Activated CD4-positive, alpha-beta T cell treated with anti-CD3 and anti-CD28 coated beads, Interleukin-2, amount 10 ng/mL, durations not matched to agents 7 days and 5 days (primary cell): ENCODE data around the gene DSCAML1. TPM values are rescaled to one million over a fixed set of nuclear protein-coding genes. Genes with fewer than 3 reads are reported as not detected.
"Not testable (repeated sequence)": the region's sequence is repeated elsewhere in the genome, so short reads cannot be mapped to it uniquely, and the experiment has no call there.

Source experiments
- CTCF ChIA-PET: fragments of 350-600 bp; sonication (Branson Sonifier 250); formaldehyde crosslinking; loops from one replicate; lab custom pipeline; 2021; ENCODE audit warnings: antibody characterized with exemption; lab: Charles Lee
- POLR2A ChIA-PET: fragments of 350-600 bp; sonication (Branson Sonifier 250); formaldehyde crosslinking; loops from one replicate; lab custom pipeline; 2021; ENCODE audit warnings: antibody characterized with exemption; lab: Charles Lee
- DNase-seq: peaks from one replicate; pipeline ENCODE4 v3.0.0-alpha.2; 2020
- H3K27ac Mint-ChIP-seq: one replicate; pipeline ENCODE4 v1.8.0; 2021; ENCODE audit warnings: mild to moderate bottlenecking, moderate library complexity, mixed read lengths
- H3K27me3 Mint-ChIP-seq: one replicate; pipeline ENCODE4 v1.8.0; 2021; ENCODE audit warnings: mixed read lengths
- H3K36me3 Mint-ChIP-seq: one replicate; pipeline ENCODE4 v1.8.0; 2021; ENCODE audit warnings: low read depth, mixed read lengths
- H3K4me1 Mint-ChIP-seq: one replicate; pipeline ENCODE4 v1.8.0; 2021; ENCODE audit warnings: mixed read lengths
- H3K4me3 Mint-ChIP-seq: one replicate; pipeline ENCODE4 v1.8.0; 2021; ENCODE audit warnings: mild to moderate bottlenecking, moderate library complexity, mixed read lengths
- H3K9me3 Mint-ChIP-seq: one replicate; pipeline ENCODE4 v1.8.0; 2021; ENCODE audit warnings: mixed read lengths
- total RNA-seq, 2 experiments: library from RNA; stranded (reverse); gene quantifications; one replicate each; pipeline ENCODE4 v1.2.3, GENCODE V29; 2021

Gene DSCAML1
- total RNA-seq, 2 experiments from 2014 or later = 0.02 to 0.25 TPM

DNA sequence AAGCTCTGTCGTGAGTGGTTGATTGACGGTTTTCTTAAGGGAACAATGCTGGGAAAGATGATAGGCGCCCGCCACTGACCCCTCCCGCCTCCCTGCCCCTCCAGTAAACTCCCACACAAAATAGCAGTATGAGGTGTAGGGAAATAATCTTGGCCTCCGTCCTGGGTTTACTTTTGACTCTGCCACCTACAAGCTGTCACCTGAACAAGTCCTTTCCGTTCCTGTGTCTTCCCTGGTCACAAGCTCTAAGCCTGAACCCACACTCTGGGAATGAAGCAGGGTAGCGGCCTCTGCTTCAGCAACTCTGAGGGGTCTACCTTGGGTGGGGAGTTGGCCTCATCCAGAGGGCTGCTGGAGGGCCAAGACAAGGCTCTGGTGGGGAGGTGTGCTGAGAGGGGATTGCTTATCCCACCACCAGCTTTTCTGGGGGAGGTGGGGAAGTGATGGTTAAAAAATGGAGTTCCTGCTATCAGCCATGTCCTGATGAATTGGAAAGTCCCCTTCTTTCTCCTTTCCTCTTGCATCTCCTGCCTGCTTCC lies 381.6 kb downstream of the DSCAML1 start:
- Mint-ChIP-seq H3K4me3 (no peak overlapping the region), H3K9me3 (no peaks in the 10 kb centered on the region), H3K27me3 (no peaks in the 10 kb centered on the region), H3K4me1 (no peaks in the 10 kb centered on the region), H3K36me3 (peaks cover 2% of the 10 kb centered on the region), H3K27ac (no peak overlapping the region)
- DNase-seq = no peak
- ChIA-PET POLR2A (no interaction called here), CTCF (interaction anchor here (0.6 kb wide), 1 partner anchor 426 kb away, joined by 7 read pairs; no protein-coding TSS in a partner anchor)

DNA sequence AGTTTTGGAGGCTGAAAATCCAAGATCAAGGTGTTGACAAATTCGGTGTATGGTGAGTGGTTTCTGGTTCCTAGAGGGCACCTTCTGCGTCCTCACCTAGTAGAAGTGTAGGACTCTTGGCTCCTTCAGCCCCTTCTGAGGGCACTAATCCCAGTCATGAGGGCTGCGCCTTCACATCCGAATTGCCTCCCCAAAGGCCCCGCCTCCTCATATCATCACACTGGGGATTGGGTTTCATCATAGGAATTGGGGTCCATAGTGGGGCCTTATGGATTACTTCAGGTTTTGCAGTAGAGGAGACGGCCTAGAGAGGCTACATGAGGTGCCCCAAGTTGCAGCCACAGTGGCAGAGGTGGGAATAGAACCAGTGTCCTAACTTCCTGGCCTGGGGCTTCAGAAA lies 382.3 kb downstream of the DSCAML1 start:
- Mint-ChIP-seq H3K36me3 (peaks cover 2% of the 10 kb centered on the region), H3K4me1 (no peaks in the 10 kb centered on the region), H3K4me3 (no peak overlapping the region), H3K27me3 (no peaks in the 10 kb centered on the region), H3K9me3 (no peaks in the 10 kb centered on the region), H3K27ac (no peak overlapping the region)
- DNase-seq = no peak
- ChIA-PET CTCF (interaction anchor here (2.0 kb wide), 1 partner anchor 11 kb away, joined by 7 read pairs; no protein-coding TSS in a partner anchor), POLR2A (no interaction called here)

DNA sequence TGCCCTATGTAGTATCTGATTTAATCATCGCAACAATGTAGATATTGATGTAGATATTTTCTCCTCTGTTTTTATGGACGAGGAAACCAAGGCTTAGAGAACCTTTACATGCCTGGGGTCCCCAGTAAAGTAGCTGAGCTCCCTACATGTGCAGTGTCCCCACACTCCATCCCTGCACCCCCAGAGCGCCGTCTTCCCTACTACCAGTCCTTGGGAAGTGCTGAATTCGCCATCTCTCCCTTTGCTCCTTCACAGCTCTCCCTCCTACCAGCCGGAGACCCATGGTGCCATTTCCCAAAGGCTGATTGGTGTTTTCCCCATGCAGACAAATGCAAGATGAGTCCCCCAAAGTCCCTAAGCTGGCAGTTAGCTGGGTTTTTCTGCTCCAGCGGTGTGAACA lies 383.4 kb downstream of the DSCAML1 start:
- POLR2A ChIA-PET = no interaction called here
- H3K4me1 Mint-ChIP-seq = no peaks in the 10 kb centered on the region
- H3K27me3 Mint-ChIP-seq = no peaks in the 10 kb centered on the region
- DNase-seq = no peak
- H3K4me3 Mint-ChIP-seq = no peak overlapping the region
- CTCF ChIA-PET = interaction anchor here (2.0 kb wide), 1 partner anchor 13 kb away, joined by 7 read pairs; no protein-coding TSS in a partner anchor
- no peak overlapping the region for H3K27ac Mint-ChIP-seq
- H3K36me3 Mint-ChIP-seq = peaks cover 6% of the 10 kb centered on the region
- no peaks in the 10 kb centered on the region for H3K9me3 Mint-ChIP-seq

DNA sequence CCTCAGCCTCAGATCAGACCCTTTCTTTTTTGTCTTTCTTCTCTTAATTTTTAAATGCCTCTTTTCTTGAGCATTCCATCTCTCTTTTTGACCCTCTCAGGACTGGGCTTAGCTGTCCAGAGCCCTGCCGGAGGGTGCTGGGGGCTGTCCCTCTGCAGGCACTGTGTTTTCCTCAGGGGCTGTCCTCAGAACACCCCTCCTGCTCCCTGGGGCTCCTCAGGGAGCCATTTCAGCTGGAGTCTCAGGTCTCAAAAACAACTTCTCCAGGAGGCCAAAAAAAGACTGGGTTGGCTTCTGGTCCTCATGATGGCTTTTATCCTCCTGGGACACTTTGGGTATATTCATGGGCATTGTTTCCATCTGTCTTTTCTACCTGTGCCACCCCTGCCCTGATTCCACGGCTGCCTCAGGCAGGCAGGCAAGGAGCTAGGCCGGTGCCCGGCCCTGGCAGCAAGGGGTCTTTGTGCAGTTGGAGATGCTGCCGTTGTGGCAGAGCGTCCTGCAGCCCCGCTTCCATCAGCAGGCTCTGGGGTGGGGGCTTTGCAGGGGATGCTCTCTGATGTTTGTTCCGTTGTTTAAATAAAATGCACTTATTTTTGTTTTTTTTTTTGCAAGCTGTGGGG lies 384.3 kb downstream of the DSCAML1 start:
- CTCF ChIA-PET = interaction anchor here (2.0 kb wide), 1 partner anchor 13 kb away, joined by 7 read pairs; no protein-coding TSS in a partner anchor
- H3K27ac Mint-ChIP-seq = no peak overlapping the region

DNA sequence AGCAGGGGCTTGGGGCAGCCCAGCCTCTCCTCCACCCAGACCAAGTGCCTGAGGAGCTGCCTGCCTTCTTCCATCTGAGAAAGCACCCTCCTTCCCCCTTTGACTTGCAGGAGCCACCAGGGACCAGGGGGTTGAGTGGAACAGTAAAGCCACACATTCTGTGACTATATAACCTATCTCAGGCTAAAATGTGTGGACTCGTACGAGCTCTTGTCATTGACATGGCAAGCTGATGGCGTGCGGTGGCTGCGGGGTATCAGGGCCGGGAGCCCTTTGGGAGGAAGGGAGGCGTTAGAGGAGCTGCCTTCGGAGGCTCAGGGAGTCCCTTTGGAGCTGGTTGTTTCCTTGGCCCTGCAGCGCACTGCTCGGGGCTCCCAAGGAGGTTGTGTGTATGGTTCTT lies 384.8 kb downstream of the DSCAML1 start:
- Mint-ChIP-seq H3K36me3 (peaks cover 15% of the 10 kb centered on the region), H3K4me1 (no peaks in the 10 kb centered on the region), H3K27ac (no peak overlapping the region), H3K9me3 (no peaks in the 10 kb centered on the region), H3K4me3 (no peak overlapping the region), H3K27me3 (no peaks in the 10 kb centered on the region)
- no peak for DNase-seq
- ChIA-PET CTCF (interaction anchor here (0.7 kb wide), 1 partner anchor 395 kb away, joined by 3 read pairs; no protein-coding TSS in a partner anchor), POLR2A (no interaction called here)

More for the DNA sequence above, 384.3 kb downstream of the DSCAML1 start:
- no peak overlapping the region for H3K4me3 Mint-ChIP-seq
- DNase-seq = no peak
- H3K9me3 Mint-ChIP-seq = no peaks in the 10 kb centered on the region
- no peaks in the 10 kb centered on the region for H3K4me1 Mint-ChIP-seq
- POLR2A ChIA-PET = no interaction called here
- H3K27me3 Mint-ChIP-seq = no peaks in the 10 kb centered on the region
- peaks cover 13% of the 10 kb centered on the region for H3K36me3 Mint-ChIP-seq

DNA sequence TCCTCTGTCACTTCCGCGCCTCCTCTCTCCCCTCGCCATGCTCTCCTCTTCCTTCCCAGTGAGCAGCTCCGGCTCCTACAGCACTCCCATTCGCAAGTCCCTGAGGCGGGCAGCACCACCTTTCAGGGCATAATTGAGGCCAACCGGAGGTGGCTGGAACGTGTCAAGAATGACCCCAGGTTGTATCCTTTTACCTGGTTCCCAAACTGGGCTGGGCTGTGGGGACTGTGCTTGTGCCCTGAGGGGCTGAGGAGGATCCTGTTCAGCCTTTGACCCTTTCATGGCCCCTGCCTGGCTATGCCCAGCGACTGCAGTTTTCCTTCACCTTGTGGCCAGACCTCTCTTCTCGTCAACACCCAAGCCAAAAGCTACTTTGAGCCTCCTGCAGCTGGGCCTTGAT lies 385.3 kb downstream of the DSCAML1 start:
- H3K27ac Mint-ChIP-seq = no peak overlapping the region
- no peaks in the 10 kb centered on the region for H3K9me3 Mint-ChIP-seq
- DNase-seq = no peak
- H3K36me3 Mint-ChIP-seq = peaks cover 17% of the 10 kb centered on the region
- H3K4me3 Mint-ChIP-seq = no peak overlapping the region
- H3K27me3 Mint-ChIP-seq = no peaks in the 10 kb centered on the region
- CTCF ChIA-PET = interaction anchor here (0.7 to 1.6 kb wide), 2 partner anchors 15 to 396 kb away, joined by 3 to 6 read pairs; no protein-coding TSS in a partner anchor
- no peaks in the 10 kb centered on the region for H3K4me1 Mint-ChIP-seq
- POLR2A ChIA-PET = no interaction called here

DNA sequence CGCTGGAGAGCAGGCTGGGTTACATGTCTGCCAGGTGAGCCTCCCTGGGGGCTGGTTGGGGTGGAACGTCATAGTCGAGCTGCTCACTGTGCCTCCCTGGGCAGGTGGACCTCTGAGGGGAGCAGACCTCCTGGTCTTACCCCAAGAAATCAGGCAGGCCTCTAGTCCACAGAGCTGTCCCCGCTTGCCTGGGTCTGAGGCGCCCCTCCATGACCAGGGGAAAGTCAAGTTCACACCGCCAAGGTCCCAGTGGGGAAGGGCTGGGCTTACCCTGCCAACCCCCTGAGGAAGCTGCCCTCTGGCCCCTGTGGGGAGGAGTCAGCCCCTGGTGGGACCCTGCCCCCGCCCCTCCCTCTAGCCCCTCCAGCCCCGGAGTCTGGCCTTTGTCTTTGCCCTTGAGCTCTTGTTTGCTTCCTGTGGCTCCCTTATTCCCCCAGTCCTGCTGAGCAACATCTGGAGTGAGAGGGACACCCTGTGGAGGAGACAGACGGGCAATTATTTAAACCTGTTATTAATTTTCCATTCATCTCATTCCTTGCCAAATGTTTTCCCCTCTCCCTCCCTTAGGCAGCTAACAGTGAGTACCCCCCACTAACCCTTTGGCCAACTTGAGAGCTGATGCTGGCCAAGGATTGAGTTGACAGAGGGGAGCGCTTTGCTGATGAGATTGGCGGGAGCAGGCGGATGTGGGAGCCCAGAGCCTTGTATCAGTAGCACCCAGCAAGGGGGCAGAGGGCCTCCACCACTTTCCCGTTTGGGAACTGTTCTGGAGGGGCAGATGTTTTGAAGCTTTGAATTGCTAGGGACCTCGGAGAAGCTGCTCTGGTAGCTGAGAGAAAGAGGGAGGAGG lies 385.9 kb downstream of the DSCAML1 start:
- DNase-seq = no peak
- H3K27ac Mint-ChIP-seq = peak overlapping the region; percentile 54
- H3K27me3 Mint-ChIP-seq = no peaks in the 10 kb centered on the region
- no peaks in the 10 kb centered on the region for H3K4me1 Mint-ChIP-seq
- ChIA-PET POLR2A (no interaction called here), CTCF (interaction anchor here (1.6 kb wide), 1 partner anchor 15 kb away, joined by 6 read pairs; no protein-coding TSS in a partner anchor)
- H3K9me3 Mint-ChIP-seq = peaks cover 3% of the 10 kb centered on the region
- no peak overlapping the region for H3K4me3 Mint-ChIP-seq
- peaks cover 23% of the 10 kb centered on the region for H3K36me3 Mint-ChIP-seq

DNA sequence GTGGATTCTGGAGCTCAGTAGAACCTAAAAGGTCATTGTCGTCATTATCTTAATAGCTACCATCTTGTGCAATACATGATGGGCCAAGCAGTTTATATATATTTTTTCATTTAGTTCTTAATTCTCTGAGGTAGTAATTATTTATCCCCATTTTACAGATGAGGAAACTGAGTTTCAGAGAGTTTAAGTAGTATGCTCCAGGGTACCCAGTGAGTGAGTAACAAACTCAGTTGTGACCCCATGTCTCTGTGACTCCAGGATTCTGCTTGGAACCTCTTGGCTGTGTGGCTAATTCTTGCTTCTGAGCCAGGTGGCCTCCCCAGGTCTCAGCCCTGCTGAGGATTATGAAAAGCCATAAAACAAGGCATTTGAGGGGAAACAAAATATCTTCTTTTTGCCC lies 386.8 kb downstream of the DSCAML1 start:
- H3K9me3 Mint-ChIP-seq = peaks cover 12% of the 10 kb centered on the region
- H3K36me3 Mint-ChIP-seq = peaks cover 32% of the 10 kb centered on the region
- no peaks in the 10 kb centered on the region for H3K27me3 Mint-ChIP-seq
- no peaks in the 10 kb centered on the region for H3K4me1 Mint-ChIP-seq
- no peak overlapping the region for H3K4me3 Mint-ChIP-seq
- POLR2A ChIA-PET = no interaction called here
- DNase-seq = no peak
- CTCF ChIA-PET = interaction anchor here (1.6 kb wide), 1 partner anchor 16 kb away, joined by 6 read pairs; no protein-coding TSS in a partner anchor
- no peak overlapping the region for H3K27ac Mint-ChIP-seq

DNA sequence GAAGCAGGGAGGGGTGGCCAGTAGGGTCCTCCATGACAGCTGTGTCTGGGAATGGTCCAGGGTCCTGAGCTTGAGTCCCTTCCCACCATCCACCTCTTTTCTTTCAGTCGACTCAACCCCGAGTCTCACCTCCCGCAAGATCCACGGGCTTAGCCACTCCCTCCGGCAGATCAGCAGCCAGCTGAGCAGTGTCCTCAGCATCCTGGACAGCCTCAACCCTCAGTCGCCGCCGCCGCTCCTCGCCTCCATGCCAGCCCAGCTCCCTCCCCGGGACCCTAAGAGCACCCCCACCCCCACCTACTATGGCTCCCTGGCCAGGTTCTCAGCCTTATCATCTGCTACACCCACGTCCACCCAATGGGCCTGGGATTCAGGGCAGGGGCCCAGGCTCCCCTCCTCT lies 387.5 kb downstream of the DSCAML1 start:
- Mint-ChIP-seq H3K4me1 (no peaks in the 10 kb centered on the region), H3K27ac (no peak overlapping the region), H3K36me3 (peaks cover 38% of the 10 kb centered on the region), H3K9me3 (peaks cover 13% of the 10 kb centered on the region), H3K27me3 (no peaks in the 10 kb centered on the region), H3K4me3 (no peak overlapping the region)
- POLR2A ChIA-PET = no interaction called here
- CTCF ChIA-PET = interaction anchor here (1.7 kb wide), 1 partner anchor 15 kb away, joined by 4 read pairs; no protein-coding TSS in a partner anchor
- DNase-seq = no peak

DNA sequence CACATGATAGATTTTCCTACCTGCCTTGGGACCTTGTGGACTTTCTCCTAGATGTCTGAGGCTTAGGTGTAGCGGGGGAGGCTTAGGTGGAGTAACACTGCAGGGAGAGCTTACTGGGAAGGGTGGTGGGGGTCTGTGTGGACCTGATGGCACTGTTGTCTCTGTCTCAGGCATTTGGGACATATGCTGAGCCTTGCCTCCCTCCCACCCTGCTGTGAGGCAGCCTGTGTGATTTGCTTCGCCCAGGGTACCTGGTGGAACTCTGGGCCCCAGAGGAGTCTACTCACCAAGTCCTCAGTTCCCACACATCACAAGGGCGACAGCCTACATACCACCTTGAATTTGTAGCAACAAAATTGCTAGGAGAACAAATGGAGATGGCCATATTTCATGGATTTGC lies 388.7 kb downstream of the DSCAML1 start:
- peaks cover 13% of the 10 kb centered on the region for H3K9me3 Mint-ChIP-seq
- no peak overlapping the region for H3K4me3 Mint-ChIP-seq
- H3K27ac Mint-ChIP-seq = no peak overlapping the region
- no peak for DNase-seq
- H3K36me3 Mint-ChIP-seq = peaks cover 50% of the 10 kb centered on the region
- no peaks in the 10 kb centered on the region for H3K27me3 Mint-ChIP-seq
- ChIA-PET CTCF (interaction anchor here (0.6 to 1.7 kb wide), 2 partner anchors 14 to 373 kb away, joined by 3 to 4 read pairs; no protein-coding TSS in a partner anchor), POLR2A (no interaction called here)
- H3K4me1 Mint-ChIP-seq = no peaks in the 10 kb centered on the region

DNA sequence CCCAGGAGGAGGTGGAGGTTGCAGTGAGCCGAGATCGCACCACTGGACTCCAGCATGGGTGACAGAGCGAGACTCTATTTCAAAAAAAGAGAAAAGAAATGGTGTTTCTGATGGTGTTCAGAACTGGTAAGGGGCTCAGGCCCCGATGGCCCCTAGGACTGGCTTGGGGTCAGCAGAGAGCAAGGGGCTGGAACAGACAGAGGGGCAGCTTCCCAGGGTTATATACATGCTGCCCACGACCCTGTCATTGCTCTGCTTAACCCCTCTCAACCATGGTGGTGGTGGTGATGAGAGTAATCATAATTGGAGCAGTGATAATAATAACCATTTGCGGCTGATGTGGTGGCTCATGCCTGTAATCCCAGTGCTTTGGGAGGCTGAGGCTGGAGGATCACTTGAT lies 390.0 kb downstream of the DSCAML1 start:
- POLR2A ChIA-PET = no interaction called here
- Mint-ChIP-seq H3K27ac (no peak overlapping the region), H3K27me3 (no peaks in the 10 kb centered on the region), H3K9me3 (peaks cover 13% of the 10 kb centered on the region), H3K4me1 (no peaks in the 10 kb centered on the region), H3K4me3 (no peak overlapping the region), H3K36me3 (peaks cover 58% of the 10 kb centered on the region)
- no peak for DNase-seq
- CTCF ChIA-PET = interaction anchor here (0.9 kb wide), 1 partner anchor 19 kb away, joined by 3 read pairs; no protein-coding TSS in a partner anchor

DNA sequence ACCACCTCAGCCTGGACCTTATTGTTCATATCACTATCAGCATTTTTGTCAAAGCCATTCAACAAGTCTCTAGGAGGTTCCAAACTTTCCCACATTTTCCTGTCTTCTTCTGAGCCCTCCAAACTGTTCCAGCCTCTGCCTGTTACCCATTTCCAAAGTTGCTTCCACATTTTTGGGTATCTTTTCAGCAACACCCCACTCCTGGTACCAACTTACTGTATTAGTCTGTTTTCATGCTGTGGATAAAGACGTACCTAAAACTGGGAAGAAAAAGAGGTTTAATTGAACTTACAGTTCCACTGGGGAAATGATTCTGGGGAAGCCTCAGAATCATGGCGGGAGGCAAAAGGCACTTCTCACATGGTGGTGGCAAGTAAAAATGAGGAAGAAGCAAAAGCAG lies 391.1 kb downstream of the DSCAML1 start:
- H3K4me3 Mint-ChIP-seq, H3K27ac Mint-ChIP-seq, DNase-seq, H3K4me1 Mint-ChIP-seq, CTCF ChIA-PET, H3K27me3 Mint-ChIP-seq, POLR2A ChIA-PET: not testable (repeated sequence)
- peaks cover 13% of the 10 kb centered on the region for H3K9me3 Mint-ChIP-seq
- H3K36me3 Mint-ChIP-seq = peaks cover 65% of the 10 kb centered on the region
